Stimulated activated CD4-positive, alpha-beta T cell treated with anti-CD3 and anti-CD28 coated beads, TNF-alpha, amount 100 ng/mL, for 24 hours (primary cell): ENCODE measurements around the gene ZNF292.
"Not testable (repeated sequence)": the region's sequence is repeated elsewhere in the genome, so short reads cannot be mapped to it uniquely, and the experiment has no call there.

Source experiments
- DNase-seq, 3 experiments: peaks; one replicate each; pipeline ENCODE4 v3.0.0-alpha.2; 2020; ENCODE audit warnings: low read depth in 3 of 3

Gene ZNF292

GRCh38 chr6:87161299-87161698 is 5.9 kb downstream of the ZNF292 start:
- DNase-seq: no peak

- no peak for DNase-seq
These were observed 8.6 kb downstream of the ZNF292 start for GRCh38 chr6:87164004-87164403.

- DNase-seq: no peak
These were observed 9.1 kb downstream of the ZNF292 start for GRCh38 chr6:87164506-87164905.

GRCh38 chr6:87165185-87165584 is 9.8 kb downstream of the ZNF292 start:
- DNase-seq: no peak

GRCh38 chr6:87171938-87172633 is 16.7 kb downstream of the ZNF292 start:
- DNase-seq: no peak

- no peak for DNase-seq
These were observed 18.8 kb downstream of the ZNF292 start for GRCh38 chr6:87174078-87174579.

GRCh38 chr6:87176493-87176892 is 21.1 kb downstream of the ZNF292 start:
- DNase-seq: no peak

- DNase-seq: no peak
These were observed 24.9 kb downstream of the ZNF292 start for GRCh38 chr6:87180105-87180728.

- DNase-seq: no peak
These were observed 26.5 kb downstream of the ZNF292 start for GRCh38 chr6:87181903-87182302.

GRCh38 chr6:87182321-87182720 is 27.0 kb downstream of the ZNF292 start:
- DNase-seq: peak in 1 of 3 experiments; percentile 20

- no peak for DNase-seq
These were observed 27.6 kb downstream of the ZNF292 start for GRCh38 chr6:87182940-87183339.

GRCh38 chr6:87183687-87184086 is 28.3 kb downstream of the ZNF292 start:
- DNase-seq: no peak

GRCh38 chr6:87184762-87185250 is 29.4 kb downstream of the ZNF292 start:
- no peak for DNase-seq

GRCh38 chr6:87196275-87196842 is 41.0 kb downstream of the ZNF292 start:
- DNase-seq: no peak

GRCh38 chr6:87197547-87197946 is 42.2 kb downstream of the ZNF292 start:
- DNase-seq: no peak

- not testable (repeated sequence) for DNase-seq
These were observed 42.9 kb downstream of the ZNF292 start for GRCh38 chr6:87198022-87198810.

- no peak for DNase-seq
These were observed 44.4 kb downstream of the ZNF292 start for GRCh38 chr6:87199787-87200186.

GRCh38 chr6:87200469-87201175 is 45.3 kb downstream of the ZNF292 start:
- DNase-seq: no peak

GRCh38 chr6:87203448-87204023 is 48.2 kb downstream of the ZNF292 start:
- DNase-seq: no peak

- no peak for DNase-seq
These were observed 54.4 kb downstream of the ZNF292 start for GRCh38 chr6:87209812-87210211.

- no peak for DNase-seq
These were observed 55.6 kb downstream of the ZNF292 start for GRCh38 chr6:87210979-87211378.
